Measurements from ENCODE around the gene HELQ.
"Not testable (repeated sequence)": the region's sequence is repeated elsewhere in the genome, so short reads cannot be mapped to it uniquely, and the experiment has no call there.

The HELQ gene

DNA sequence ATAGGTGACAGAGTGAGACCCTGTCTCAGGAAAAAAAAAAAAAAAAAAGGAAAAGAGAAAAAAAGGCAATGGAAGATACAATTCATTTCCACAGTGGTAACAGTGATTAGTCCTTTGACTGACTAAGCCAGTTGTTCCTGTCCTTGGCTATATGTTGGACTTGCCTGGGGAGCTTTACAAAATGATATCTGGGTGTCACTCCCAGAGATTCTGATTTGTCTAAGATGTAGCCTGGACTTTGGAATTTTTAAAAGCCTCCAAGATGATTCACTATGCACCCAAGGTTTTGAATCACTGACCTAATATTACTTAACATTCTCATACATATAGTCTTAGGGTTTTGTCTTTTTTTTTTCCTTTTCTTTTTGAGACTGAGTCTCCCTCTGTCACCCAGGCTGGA lies 16.9 kb downstream of the HELQ start:
- DNase-seq, result no peak

DNA sequence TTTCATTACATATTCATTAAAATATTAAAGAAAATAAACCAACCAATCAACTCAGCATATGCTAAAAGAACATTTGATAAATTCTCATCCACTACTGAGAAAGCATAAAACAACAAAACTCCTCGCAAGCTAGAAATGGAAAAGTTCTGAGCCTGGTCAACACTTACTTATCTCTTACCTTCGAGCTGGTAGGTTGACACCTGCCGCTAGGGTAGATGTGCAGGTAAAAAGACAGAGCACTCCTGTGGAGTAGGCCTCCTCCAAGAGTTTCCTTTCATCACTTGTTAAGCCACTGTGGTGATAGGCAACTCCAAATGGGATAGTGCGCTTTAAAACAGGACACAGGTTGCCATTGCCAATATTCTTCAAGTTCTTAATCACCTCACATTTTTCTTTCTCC lies 18.9 kb downstream of the HELQ start:
- DNase-seq, result no peak

DNA sequence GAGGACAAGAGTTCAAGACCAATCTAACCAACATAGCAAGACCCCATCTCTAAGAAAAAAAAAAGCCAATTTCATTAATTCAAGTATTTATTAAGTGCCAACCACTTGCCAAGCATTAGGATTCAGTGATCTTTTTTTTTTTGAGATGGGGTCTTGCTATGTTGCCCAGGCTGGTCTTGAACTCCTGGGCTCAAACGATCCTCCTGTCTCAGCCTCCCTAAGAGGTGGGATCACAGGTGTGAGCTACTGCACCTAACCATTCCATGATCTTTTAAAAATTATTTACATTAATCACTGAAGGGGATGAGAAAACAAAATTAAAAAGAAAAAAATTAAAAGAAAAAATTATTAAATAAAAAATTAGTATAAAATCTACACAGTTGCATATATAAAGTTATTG lies 24.4 kb downstream of the HELQ start:
- no peak for DNase-seq

DNA sequence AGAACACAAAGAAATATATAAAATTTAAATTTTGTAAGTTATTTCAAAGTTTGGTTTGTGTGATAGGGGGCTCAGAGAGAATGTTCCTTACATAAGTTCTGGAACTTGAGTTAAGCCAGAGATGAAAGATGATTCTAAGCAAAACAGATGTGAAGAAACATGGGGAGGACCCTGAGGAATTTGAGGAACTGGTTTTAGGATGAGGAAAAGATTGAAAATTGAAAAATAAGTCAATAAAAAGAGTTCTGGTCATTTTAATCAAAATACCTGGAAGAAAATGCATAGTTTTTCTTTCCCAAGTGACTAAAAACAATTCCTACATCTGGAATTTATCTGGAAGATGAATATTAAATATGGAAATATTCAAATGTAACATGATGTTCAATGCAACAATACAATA lies 37.4 kb downstream of the HELQ start:
- DNase-seq, result no peak

DNA sequence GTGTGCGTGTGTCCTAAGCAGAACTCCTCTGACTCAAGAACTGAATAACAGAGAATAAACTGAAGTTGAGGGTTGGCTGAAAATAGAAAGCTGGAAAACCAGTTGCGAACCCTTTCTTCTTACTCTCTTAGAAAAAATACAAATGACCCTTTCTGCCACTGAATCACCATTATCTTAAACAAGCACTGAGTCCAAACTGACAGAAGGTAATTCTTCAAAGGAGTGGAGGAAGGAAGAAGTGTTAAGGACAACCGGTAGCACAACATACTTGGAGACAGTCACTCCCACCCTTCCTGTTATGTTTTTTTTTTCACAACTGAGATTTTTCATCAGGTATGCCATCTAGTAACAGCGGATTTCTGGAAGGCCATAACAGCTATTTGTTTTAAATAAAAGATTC lies 38.1 kb downstream of the HELQ start:
- DNase-seq, result no peak

DNA sequence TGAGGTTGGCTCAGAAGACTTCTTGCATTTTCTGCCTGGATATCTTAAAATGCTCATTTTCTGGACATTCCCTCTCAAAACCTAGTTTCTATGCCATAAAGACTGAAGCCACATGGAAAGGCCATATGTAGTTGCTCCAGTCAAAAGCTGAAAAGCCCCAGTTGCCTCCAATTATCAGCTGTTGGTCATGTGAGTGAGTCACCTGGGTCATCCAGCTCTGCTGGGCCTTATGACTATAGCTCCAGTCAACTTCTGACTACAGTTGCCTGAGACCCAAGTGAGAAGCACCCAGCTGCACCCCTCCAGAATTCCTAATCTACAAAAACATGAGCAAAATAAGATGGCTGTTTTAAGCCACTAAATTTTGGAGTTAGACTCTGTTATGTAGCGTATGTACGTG lies 41.9 kb downstream of the HELQ start:
- DNase-seq, result no peak

DNA sequence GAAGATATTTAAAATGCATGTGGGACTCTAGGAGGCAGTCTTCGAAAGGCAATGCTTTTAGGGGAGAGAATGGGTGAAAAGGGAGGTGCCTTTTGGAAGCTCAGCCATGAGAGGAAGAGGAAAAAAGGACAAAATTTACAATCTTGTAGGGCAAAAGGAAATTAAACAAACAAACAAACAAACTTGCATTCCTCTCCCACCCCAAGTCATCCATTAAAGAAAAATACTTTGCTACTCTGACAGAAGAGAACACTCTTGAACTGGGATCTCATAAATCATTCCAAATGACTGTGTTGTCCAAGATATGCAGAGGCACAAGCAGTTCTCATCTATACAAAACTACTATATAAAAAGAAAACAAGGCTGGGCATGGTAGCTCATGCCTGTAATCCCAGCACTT lies 46.7 kb downstream of the HELQ start:
- no peak for DNase-seq

DNA sequence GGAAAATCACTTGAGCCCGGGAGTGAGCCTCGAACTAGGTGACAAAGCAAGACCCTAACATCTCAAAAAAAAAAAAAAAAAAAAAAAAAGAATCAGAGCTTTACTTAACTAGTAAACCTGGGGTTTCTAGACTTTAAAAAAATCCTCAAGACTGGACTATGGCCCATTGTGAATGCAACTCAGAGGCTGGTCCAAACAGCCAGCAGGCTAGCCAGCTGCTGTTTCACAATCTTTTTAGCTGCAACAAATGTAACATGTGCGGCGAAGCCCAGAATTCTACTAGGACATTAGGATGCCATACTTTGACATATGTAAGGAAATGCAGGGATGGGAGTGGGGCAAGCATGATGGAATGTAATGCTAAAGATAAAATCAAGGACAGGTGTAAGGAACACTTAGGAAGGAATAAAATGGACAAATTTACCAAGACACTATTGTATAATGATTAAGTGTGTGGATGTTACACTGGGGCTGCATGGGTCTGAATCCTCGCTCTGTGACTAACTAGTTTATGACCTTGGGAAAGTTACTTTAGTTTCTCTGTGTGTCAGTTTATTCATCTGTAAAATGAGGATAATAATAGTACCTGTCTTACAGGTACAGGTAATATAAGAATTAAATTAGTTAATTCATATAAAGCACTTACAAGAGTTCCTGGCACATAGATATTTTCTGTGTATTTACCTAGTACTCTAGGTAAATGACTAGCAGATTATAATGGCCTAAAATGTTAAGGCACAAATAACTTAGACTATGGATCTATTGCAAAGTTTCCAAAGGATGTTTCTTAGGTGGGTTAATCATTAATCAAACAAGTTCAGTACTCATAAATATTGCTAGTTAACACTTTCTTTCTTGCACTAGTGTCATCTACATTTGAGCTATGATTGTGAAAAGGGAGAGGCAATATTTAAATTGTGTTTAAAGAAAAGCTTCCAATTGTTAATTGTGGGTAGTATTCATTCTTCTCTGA lies 49.5 kb downstream of the HELQ start:
- DNase-seq, result no peak

DNA sequence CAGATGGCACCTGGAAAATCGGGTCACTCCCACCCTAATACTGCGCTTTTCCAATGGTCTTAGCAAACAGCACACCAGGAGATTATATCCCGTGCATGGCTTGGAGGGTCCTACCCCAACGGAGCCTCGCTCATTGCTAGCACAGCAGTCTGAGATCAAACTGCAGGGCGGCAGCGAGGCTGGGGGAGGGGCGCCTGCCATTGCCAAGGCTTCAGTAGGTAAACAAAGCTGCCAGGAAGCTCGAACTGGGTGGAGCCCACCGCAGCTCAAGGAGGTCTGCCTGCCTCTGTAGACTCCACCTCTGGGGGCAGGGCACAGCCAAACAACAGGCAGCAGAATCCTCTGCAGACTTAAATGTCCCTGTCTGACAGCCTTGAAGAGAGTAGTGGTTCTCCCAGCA lies 57.5 kb downstream of the HELQ start:
- DNase-seq, result not testable (repeated sequence)

DNA sequence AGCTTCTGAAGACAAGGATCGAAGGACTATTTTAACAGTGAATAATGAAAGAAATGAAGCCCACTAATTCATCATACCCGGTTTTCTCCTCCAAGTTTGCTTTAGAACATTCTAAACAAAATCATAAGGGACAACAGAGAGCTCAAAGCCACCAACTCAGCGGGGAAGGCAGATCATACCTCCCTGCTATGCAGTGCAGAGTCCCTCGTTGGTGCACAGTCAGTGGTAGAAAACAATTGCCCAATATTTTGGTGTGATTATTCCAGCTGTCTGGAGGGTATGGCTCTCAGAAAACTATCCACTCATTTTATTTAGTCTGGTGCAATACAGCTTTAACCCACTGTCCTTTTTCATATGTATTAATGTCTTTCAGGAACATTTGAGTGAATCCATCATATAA lies 61.7 kb downstream of the HELQ start:
- DNase-seq, result no peak

DNA sequence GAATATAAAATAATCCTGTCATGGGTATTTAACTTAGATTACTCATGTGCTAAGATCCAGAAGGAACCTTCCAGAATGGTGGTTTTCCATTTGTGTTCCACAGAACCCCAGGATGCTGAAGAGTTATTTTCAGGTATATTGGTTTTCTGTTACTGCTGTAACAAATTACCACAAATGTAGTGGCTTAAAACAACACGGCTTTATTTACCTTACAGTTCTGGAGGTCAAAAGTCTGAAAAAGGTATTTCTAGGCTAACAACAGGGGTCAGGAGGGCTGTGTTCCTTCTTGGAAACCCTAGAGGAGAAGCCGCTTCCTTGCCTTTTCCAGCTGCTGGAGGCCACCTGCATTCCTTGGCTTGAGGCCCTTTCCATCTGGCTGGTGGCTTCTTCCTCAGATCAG lies 63.1 kb downstream of the HELQ start:
- DNase-seq, result no peak

DNA sequence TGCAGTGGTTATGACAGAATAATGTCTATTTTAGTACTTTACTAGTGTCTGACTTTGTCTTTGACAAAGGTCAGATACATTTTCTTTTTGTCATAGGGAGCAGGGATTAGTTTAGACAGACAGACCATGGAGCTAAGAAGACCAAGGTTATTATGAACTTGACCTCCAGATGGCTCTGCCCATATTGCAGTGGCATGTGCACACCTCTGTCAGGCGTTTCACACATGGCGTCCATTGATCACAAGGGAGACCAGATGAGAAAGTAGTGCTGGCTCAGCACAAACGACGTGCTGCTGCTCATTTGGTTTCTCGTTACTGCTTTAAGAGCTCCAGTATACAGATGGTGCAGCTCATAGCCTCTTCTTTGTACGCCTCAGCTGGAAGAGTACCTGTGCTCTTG lies 64.7 kb downstream of the HELQ start:
- DNase-seq, result no peak

DNA sequence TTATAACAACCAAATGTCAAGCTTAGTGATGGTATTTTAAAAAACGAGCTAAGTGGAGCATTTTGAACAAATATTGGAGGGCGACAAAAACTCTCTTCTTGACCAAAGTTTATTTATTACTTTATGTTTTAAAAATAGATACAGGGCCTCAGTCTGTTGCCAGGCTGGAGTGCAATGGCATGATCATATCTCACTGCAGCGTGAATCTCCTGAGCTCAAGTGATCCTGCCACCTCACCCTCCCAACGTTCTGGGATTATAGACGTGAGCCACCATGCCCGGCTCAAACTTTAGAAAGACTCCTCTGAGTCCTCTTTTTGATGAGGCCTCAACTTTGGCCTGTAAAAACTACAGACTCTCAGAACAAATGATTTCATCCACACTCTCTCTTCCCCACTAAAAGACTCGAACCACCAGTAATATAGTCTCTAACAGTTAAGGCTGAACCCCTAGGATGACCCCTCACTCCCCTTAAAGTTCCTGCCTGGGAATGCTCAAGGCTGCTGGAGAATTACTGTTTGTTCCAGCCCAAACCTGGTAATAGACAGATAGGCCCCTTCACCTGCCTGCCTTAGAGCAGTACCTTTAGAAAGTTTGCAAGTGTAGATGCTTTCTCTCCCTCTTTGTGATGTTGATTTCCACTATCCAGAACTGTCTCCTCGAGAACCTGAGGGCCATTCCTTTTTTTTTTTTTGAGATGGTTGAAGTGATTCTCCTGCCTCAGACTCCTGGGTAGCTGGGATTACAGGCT lies 65.7 kb downstream of the HELQ start:
- DNase-seq, result no peak

DNA sequence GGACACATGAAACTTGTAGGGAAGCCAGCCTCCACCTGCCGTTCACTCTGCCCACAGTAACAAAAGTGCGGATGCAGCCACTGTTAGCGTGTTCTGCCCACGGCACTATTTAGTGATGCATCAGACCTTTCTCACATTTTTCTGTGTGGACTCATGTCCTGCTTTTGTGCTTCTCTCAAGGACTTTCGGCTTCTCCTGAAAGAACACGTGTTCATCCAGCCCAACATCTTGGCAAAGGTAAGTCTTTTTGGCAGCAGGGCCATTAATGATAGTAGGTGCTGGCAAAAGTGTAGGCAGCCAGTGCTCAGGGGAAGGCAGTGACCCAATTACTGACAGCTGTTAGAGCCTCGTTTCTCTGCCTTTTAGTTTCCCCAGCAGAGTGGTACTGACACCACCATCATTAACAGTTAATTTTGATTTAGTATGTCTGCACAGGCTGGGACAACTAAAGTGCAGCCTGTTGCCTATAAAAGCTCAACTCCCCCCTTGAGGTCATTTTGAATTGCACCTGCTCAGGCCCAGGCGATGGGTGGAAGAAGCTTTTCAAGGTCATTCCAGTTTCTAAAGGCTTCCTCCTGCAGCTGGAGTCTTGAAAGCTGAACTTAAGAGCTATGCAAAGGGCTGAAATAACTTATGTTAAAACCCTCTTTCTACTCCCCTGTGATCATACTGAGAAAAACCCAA lies 66.4 kb downstream of the HELQ start:
- DNase-seq, result no peak

DNA sequence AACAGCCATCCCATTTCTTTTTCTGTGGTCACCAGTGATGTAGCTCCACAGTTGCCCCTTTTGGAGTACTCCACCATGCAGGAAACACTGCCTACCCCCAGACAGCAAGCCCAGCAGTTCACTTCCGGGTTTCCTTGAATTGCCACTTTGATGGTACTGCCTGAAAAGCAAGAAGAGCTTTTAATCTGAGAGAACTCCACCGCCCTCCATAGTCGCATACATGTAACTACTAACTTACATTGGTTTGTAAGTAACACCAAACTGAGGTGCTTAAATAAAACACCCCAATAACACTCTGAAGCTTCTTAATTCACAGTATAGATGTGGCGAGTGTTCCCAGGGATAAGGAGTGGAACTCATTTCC lies 67.3 kb downstream of the HELQ start:
- no peak for DNase-seq

DNA sequence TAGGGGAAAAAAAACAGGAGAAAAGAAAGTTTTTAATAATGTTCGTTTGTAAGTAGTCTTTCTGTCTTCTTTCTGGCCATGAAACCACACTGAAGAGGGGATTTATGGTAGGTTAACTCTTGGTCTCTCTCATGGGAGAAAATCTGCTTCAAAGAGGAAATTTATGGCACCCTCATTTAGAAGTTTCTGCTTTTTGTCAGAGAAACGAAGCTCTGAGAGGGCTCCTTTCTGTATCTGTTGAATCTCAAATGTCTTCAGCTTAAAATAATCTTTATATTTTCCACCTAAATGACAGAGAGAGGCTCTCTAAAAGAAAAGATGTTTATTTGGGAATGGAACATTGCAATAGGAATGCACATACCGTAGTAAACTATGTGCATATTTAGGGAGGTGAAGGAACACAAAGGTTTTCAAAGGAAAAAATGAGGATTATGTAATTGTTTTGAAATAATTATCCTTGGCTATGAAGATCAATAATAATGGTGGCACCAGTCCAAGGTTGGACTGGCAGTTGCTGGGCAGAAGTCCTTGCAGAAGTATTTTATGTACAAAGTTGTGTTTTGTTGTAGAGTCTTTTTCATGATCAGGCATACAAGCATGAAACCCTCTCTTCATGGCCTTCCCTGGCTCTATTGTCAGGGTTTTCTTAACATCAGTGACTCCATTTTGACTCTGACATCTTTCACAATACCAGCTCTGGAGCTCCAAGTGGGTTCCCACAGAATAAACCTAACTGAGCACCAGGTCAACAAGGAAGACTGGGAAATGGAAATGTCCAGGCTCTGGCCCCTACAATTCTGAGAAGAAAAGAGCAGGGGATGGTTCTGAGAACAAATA lies 67.9 kb downstream of the HELQ start:
- DNase-seq, result no peak

DNA sequence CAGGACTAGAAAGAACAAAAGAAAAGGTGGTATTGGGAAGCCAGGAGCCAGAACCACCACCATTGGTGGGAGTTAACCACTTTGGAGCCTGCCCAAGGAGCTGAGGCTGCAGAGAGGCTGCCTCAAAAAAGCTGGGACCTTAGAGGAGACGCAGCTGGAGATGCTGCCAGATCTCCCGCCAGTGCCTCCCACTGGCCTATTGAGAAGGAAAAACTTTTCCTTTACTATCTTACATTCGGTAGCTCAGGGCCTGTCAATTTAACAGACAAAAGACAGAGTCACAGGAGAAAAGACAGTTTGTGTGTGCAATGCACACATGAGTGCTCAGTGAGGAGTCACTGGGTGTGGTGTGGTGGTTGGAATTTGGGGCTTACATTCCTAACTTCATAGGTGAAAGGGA lies 68.6 kb downstream of the HELQ start:
- no peak for DNase-seq

DNA sequence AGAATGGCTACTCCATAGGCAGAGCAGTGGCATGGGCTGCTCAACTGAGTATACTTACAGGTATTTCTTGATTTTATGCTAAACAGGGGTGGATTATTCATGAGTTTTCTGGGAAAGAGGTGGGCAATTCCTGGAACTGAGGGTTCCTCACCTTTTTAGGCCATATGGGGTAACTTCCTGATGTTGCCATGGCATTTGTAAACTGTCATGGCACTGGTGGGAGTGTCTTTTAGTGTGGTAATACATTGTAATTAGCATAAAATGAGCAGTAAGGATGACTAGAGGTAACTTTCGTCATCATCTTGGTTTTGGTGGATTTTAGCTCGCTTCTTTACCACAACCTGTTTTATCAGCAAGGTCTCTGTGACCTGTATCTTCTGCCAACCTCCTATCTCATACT lies 72.8 kb downstream of the HELQ start:
- DNase-seq, result no peak

DNA sequence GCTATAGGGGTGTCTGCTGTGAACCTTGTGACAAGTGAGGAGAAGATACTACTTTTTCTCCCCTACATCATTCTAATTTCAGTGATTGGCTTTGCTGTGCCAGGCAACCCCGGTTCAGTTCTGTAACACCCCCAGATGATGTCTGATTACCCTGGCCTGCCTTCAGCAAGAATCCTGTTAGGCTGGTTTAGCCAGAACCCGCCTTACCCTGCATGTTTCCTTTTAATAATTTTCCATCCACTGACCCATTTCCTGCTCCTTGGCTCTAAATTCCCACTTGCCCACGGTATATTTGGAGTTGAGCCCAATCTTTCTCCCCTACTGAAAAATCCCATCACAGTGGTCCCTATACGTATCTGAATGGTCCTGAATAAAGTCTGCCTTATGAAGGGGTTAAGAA lies 74.5 kb downstream of the HELQ start:
- DNase-seq, result no peak

DNA sequence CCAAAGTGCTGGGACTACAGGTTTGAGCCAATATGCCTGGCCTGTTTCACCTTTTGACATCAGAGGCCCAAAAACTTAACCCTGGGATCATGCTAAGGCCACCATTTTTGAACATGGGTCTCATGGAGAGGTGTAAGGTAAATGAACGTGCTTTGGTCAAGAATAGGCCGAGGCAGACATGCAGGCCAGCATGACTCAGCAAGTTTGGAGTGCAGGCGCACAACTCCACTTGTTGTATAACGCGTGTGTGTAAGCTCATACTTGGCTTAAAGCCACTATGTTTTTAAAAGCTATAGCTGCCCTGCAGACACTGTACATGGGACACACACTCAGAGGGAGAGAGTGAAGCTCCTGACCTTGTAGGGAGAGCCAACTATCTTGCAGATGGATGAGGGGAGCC lies 77.2 kb downstream of the HELQ start:
- no peak for DNase-seq

DNA sequence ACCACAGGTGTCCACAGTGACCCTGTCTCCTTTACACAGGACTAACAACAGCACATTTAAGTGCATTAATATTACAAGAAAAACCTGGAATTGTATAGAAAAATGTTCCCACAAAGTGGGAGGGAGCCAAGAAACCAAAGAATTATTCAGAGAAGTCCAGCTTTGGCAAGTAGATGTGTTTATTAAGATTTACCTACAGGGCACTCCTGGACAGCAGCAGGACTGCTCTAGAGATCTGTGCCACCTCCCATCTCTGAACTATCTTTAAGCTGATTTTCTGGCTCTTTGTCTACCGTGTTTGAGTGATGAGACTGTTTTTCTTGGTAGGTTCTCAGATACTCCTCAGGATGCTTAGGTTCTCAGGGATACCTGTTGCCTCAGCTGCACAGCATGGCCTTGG lies 82.7 kb downstream of the HELQ start:
- no peak for DNase-seq

DNA sequence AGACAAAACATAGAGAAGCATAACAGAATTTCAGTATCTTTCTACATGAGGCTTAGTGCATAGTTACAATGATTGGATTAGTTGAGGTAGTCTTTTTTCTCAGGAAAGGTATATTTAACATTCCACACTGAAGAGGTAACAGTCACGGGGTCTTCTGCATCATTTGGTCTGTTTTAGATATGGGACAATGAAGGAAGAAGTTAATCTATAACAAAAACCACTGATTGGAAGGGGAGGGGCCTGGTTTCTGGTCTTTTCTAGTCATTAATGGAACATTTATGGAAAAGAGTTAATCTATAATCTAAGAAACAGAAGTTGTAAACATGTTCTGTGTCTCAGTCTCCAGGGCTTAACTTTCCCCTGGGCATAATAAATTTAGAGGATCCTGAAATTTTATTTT lies 83.7 kb downstream of the HELQ start:
- no peak for DNase-seq

DNA sequence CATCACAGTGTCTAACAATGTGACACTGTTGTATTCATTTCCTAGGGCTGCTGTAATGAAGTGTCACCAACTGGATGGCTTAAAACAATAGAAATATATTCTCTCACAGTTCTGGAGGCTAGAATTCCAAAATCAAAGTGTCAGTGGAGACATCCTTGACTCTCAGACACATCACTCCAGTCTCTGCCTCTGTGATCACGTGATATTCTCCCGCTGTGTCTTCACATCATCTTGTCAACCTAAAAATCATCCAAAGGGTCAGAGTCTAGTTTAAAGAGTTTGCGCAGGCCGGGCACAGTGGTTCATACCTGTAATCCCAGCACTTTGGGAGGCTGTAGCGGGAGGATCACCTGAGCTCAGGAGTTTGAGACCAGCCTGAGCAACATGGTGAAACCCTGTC lies 84.4 kb downstream of the HELQ start:
- DNase-seq, result no peak

All from SHP77 treated with DMSO at 0.1 percent for 48 hours (cell line).